Measurements from ENCODE around the gene MPO. TPM values are rescaled to one million over a fixed set of nuclear protein-coding genes. Genes with fewer than 3 reads are reported as not detected.

MPO gene
- total and polyA plus RNA-seq, 2 donors (not counting 1 experiment from before 2014, with no cell fraction given) = 0.07 TPM; not detected in 1

DNA sequence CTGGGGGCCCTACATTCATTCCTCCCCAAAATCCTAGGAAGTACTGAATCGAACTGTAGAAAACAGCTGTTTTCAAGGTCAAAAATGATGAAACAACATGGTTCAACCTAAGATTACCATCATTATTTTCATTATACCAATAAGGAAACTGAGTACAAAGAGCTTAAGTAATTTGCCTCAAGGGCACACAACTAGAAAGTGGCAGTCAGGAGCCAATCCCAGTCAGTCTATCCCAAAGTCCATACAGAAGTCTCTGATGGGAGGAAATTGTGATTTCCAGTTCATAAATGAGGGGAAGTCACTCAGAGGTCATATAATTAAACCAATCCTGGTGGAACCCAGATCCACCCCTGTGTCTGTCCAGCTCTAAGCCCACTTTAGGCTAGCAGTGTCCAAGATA, 34.0 kb downstream of the MPO start:
- Histone ChIP-seq H4K20me1 (ENCODE audit: control insufficient read depth, insufficient read depth, low read length, poor library complexity, severe bottlenecking) (no peaks in the 10 kb centered on the region), H3K79me2 (ENCODE audit: control insufficient read depth, insufficient read depth, low read length) (no peaks in the 10 kb centered on the region), H3K9ac (ENCODE audit: low read length) (no peak overlapping the region), H3K36me3 (replicated peaks in 1 of 2; ENCODE audit: control extremely low read depth in 1 of 2, control insufficient read depth in 1 of 2, extremely low read depth in 1 of 2, insufficient read depth in 2 of 2, low read length in 1 of 2) (no peaks in the 10 kb centered on the region), H3K9me3 (ENCODE audit: control extremely low read depth in 1 of 3, control insufficient read depth in 2 of 3, insufficient read depth in 1 of 3, low read length in 2 of 3) (peaks cover 0 to 3% (median 0%) of the 10 kb centered on the region in 3 donors), H3K4me1 (ENCODE audit: control insufficient read depth in 2 of 2, insufficient read depth in 2 of 2, low read length in 2 of 2) (peaks cover 14 to 18% of the 10 kb centered on the region in 2 donors), H3K27me3 (replicated peaks in 1 of 4; ENCODE audit: control extremely low read depth in 1 of 4, control insufficient read depth in 3 of 4, insufficient read depth in 4 of 4, low read length in 3 of 4) (peaks cover 0 to 41% (median 12%) of the 10 kb centered on the region in 4 experiments), H3K27ac (ENCODE audit: low read length in 2 of 2) (no peak overlapping the region), H2AFZ (ENCODE audit: insufficient read depth, low read depth, low read length, poor library complexity, severe bottlenecking) (no peak overlapping the region), H3K4me2 (replicated peaks; ENCODE audit: low read depth, low read length, poor library complexity, severe bottlenecking) (no peak overlapping the region), H3K4me3 (ENCODE audit: control extremely low read depth in 1 of 5, extremely low read depth in 1 of 5, insufficient read depth in 1 of 5, low read depth in 2 of 5, low read length in 4 of 5) (no peak overlapping the region)
- no peak overlapping the region for H3K4me3 Mint-ChIP-seq
- intact Hi-C loops (cut with micrococcal nuclease) = no loop called here
- H3K27ac Mint-ChIP-seq = no peak overlapping the region
- POLR2A ChIA-PET = no interaction called here
- peaks cover 27% of the 10 kb centered on the region for H3K27me3 Mint-ChIP-seq
- peaks cover 19% of the 10 kb centered on the region for H3K4me1 Mint-ChIP-seq
- no peak for ATAC-seq (ENCODE audit: low read depth)
- CTCF ChIA-PET = interaction anchor here (0.7 to 8.4 kb wide), 11 partner anchors 9 to 241 kb away, joined by 3 to 58 read pairs (median 3); partner anchors contain the start of genes HSF5 and MKS1
- WGBS (ENCODE audit: insufficient coverage) = 100% methylated on average over 1 of the region's 1 CpG
- TF ChIP-seq, protein P1, sequence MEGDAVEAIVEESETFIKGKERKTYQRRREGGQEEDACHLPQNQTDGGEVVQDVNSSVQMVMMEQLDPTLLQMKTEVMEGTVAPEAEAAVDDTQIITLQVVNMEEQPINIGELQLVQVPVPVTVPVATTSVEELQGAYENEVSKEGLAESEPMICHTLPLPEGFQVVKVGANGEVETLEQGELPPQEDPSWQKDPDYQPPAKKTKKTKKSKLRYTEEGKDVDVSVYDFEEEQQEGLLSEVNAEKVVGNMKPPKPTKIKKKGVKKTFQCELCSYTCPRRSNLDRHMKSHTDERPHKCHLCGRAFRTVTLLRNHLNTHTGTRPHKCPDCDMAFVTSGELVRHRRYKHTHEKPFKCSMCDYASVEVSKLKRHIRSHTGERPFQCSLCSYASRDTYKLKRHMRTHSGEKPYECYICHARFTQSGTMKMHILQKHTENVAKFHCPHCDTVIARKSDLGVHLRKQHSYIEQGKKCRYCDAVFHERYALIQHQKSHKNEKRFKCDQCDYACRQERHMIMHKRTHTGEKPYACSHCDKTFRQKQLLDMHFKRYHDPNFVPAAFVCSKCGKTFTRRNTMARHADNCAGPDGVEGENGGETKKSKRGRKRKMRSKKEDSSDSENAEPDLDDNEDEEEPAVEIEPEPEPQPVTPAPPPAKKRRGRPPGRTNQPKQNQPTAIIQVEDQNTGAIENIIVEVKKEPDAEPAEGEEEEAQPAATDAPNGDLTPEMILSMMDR (IDR thresholded peaks at IDR 0.05) = no peak
- no peak for TF ChIP-seq EZH2 (IDR thresholded peaks at IDR 0.05; ENCODE audit: borderline replicate concordance, insufficient read depth, low read depth, low read length, poor library complexity, severe bottlenecking)
- no peaks in the 10 kb centered on the region for H3K9me3 Mint-ChIP-seq (ENCODE audit: insufficient read depth)
- DNase-seq = no peak

- Histone ChIP-seq H3K27ac (ENCODE audit: low read length in 2 of 2) (no peak overlapping the region), H3K79me2 (ENCODE audit: control insufficient read depth, insufficient read depth, low read length) (no peaks in the 10 kb centered on the region), H3K9ac (ENCODE audit: low read length) (no peak overlapping the region), H3K4me2 (replicated peaks; ENCODE audit: low read depth, low read length, poor library complexity, severe bottlenecking) (no peak overlapping the region), H3K36me3 (replicated peaks in 1 of 2; ENCODE audit: control extremely low read depth in 1 of 2, control insufficient read depth in 1 of 2, extremely low read depth in 1 of 2, insufficient read depth in 2 of 2, low read length in 1 of 2) (no peaks in the 10 kb centered on the region), H4K20me1 (ENCODE audit: control insufficient read depth, insufficient read depth, low read length, poor library complexity, severe bottlenecking) (no peaks in the 10 kb centered on the region), H3K27me3 (replicated peaks in 1 of 4; ENCODE audit: control extremely low read depth in 1 of 4, control insufficient read depth in 3 of 4, insufficient read depth in 4 of 4, low read length in 3 of 4) (peaks cover 0 to 47% (median 14%) of the 10 kb centered on the region in 4 experiments), H3K4me3 (ENCODE audit: control extremely low read depth in 1 of 5, extremely low read depth in 1 of 5, insufficient read depth in 1 of 5, low read depth in 2 of 5, low read length in 4 of 5) (no peak overlapping the region), H3K9me3 (ENCODE audit: control extremely low read depth in 1 of 3, control insufficient read depth in 2 of 3, insufficient read depth in 1 of 3, low read length in 2 of 3) (peaks cover 0 to 3% (median 0%) of the 10 kb centered on the region in 3 donors), H2AFZ (ENCODE audit: insufficient read depth, low read depth, low read length, poor library complexity, severe bottlenecking) (no peak overlapping the region), H3K4me1 (ENCODE audit: control insufficient read depth in 2 of 2, insufficient read depth in 2 of 2, low read length in 2 of 2) (peaks cover 14 to 18% of the 10 kb centered on the region in 2 donors)
- ChIA-PET CTCF (interaction anchor here (1.1 to 8.4 kb wide), 8 partner anchors 14 to 242 kb away, joined by 3 to 58 read pairs (median 4); partner anchors contain the start of genes HSF5 and MKS1), POLR2A (no interaction called here)
- no peak overlapping the region for H3K4me3 Mint-ChIP-seq
- no peak for DNase-seq
- peaks cover 19% of the 10 kb centered on the region for H3K4me1 Mint-ChIP-seq
- intact Hi-C loops (cut with micrococcal nuclease) = no loop called here
- peaks cover 32% of the 10 kb centered on the region for H3K27me3 Mint-ChIP-seq
- no peak overlapping the region for H3K27ac Mint-ChIP-seq
- no peak for TF ChIP-seq EZH2 (IDR thresholded peaks at IDR 0.05; ENCODE audit: borderline replicate concordance, insufficient read depth, low read depth, low read length, poor library complexity, severe bottlenecking)
- TF ChIP-seq, protein P1 (IDR thresholded peaks at IDR 0.05) = no peak
- H3K9me3 Mint-ChIP-seq (ENCODE audit: insufficient read depth) = no peaks in the 10 kb centered on the region
- WGBS (ENCODE audit: insufficient coverage) = 86% methylated on average over 9 of the region's 13 CpGs
- no peak for ATAC-seq (ENCODE audit: low read depth)
Measured at GRCh38 chr17:58246104-58246740, 34.5 kb downstream of the MPO start.
